H1 (cell line): Measurements from ENCODE around the gene MAP3K1. TPM values are rescaled to one million over a fixed set of nuclear protein-coding genes. Genes with fewer than 3 reads are reported as not detected.

Experiments used
- CHD2 ChIP-seq: IDR thresholded peaks from 2 replicates; pipeline ENCODE4 v1.6.1; 2012; ENCODE audit warnings: low read length, improper control_type of control experiment
- CTBP2 ChIP-seq: IDR thresholded peaks from 2 replicates; pipeline ENCODE4 v1.7.0; 2011; ENCODE audit warnings: borderline replicate concordance, mild to moderate bottlenecking, moderate library complexity, mixed read lengths, low read length; ENCODE audit not compliant: insufficient read depth, insufficient read length
- E2F6 ChIP-seq: IDR thresholded peaks from 2 replicates; pipeline ENCODE4 v1.6.1; 2012; ENCODE audit warnings: inconsistent platforms
- EGR1 ChIP-seq: IDR thresholded peaks from 2 replicates; pipeline ENCODE4 v1.6.1; 2011; ENCODE audit warnings: low read depth, low read length, borderline replicate concordance
- GTF2F1 ChIP-seq: IDR thresholded peaks from 2 replicates; pipeline ENCODE4 v1.6.1; 2012; ENCODE audit warnings: low read depth, low read length, improper control_type of control experiment, borderline replicate concordance
- KDM4A ChIP-seq: IDR thresholded peaks from one replicate; pipeline ENCODE4 v1.7.1; 2012; ENCODE audit warnings: low read depth, mild to moderate bottlenecking, moderate library complexity, low read length, inconsistent platforms; ENCODE audit not compliant: severe bottlenecking
- NANOG ChIP-seq: IDR thresholded peaks from 2 replicates; pipeline ENCODE4 v1.6.1; 2011; ENCODE audit warnings: low read length, low read depth, mild to moderate bottlenecking, inconsistent platforms; ENCODE audit not compliant: insufficient read depth, poor library complexity, severe bottlenecking
- NRF1 ChIP-seq: IDR thresholded peaks from 2 replicates; pipeline ENCODE4 v1.6.1; 2011; ENCODE audit warnings: mild to moderate bottlenecking, low read depth, low read length, improper control_type of control experiment
- PHF8 ChIP-seq: fragments of 200-600 bp; sonication (generic); conservative IDR thresholded peaks from 2 replicates; pipeline ENCODE4 v1.7.1; 2012; ENCODE audit warnings: low read depth, mild to moderate bottlenecking, inconsistent platforms, low read length, moderate library complexity
- POLR2A ChIP-seq, 2 experiments: IDR thresholded peaks; 1 replicate in 1 of 2; 2 replicates in 1 of 2; pipeline ENCODE4 v1.6.1; 2011; ENCODE audit warnings: low read depth in 2 of 2, low read length in 2 of 2, mild to moderate bottlenecking in 2 of 2; ENCODE audit errors: control extremely low read depth in 1 of 2
- RFX5 ChIP-seq: IDR thresholded peaks from 2 replicates; pipeline ENCODE4 v1.6.1; 2011; ENCODE audit warnings: low read depth, low read length, improper control_type of control experiment, borderline replicate concordance
- SIRT6 ChIP-seq: IDR thresholded peaks from one replicate; pipeline ENCODE4 v1.7.1; 2012; ENCODE audit warnings: low read length, inconsistent platforms
- SP1 ChIP-seq: IDR thresholded peaks from 2 replicates; pipeline ENCODE4 v1.6.1; 2011; ENCODE audit warnings: low read depth, low read length
- SP2 ChIP-seq: IDR thresholded peaks from 2 replicates; pipeline ENCODE4 v1.6.1; 2012; ENCODE audit warnings: mild to moderate bottlenecking, low read length, inconsistent platforms
- SRF ChIP-seq: IDR thresholded peaks from 2 replicates; pipeline ENCODE4 v1.6.1; 2011; ENCODE audit warnings: mild to moderate bottlenecking, low read depth, low read length, moderate library complexity
- SUZ12 ChIP-seq: fragments of 200-600 bp; sonication (generic); IDR thresholded peaks from 2 replicates; pipeline ENCODE4 v1.6.1; 2012; ENCODE audit warnings: mild to moderate bottlenecking, inconsistent platforms, low read length, moderate library complexity, mixed read lengths
- polyA plus RNA-seq, 7 experiments: library from polyadenylated mRNA; depleted of rRNA in 3 of 7; stranded (reverse) in 5 of 7; unstranded in 2 of 7; fragments of >200 nt in 5 of 7; fragments of 200-250 nt in 2 of 7; gene quantifications; 1 replicate in 5 of 7; 2 replicates in 1 of 7; 4 replicates in 1 of 7; pipeline versions ENCODE4 v1.2.1 to v1.2.3, GENCODE V29; 2011 to 2013; ENCODE audit warnings: missing spikeins in 2 of 7, mixed read lengths in 2 of 7
- total RNA-seq: library from RNA; stranded (reverse); fragmentation: NEBNext Ultra II Directional; extraction: Animal tissue kit (Norgen Biotek cat#: 25700); gene quantifications from 2 replicates; pipeline ENCODE4 v1.2.1, GENCODE V29; 2021

Gene MAP3K1
- total and polyA plus RNA-seq, 2 of the 8 experiments (the other 6 are each of a cell fraction or from before 2014, with no cell fraction given), result 3.9 to 11.8 TPM

GRCh38 chr5:56909294-56910209, 94.2 kb downstream of the MAP3K1 start, which contains the start of gene SETD9 (continued):
- TF ChIP-seq EGR1 (no peak), RFX5 (no peak), PHF8 (peak; percentile 96), KDM4A (peak; percentile 42), POLR2A (IDR thresholded peaks at IDR 0.05; ENCODE audit: control extremely low read depth in 1 of 2, low read depth in 2 of 2, low read length in 2 of 2) (peak; percentile 89 to 96), CHD2 (no peak), E2F6 (peak; percentile 84), SUZ12 (no peak), SP2 (no peak), SRF (no peak), SIRT6 (no peak), GTF2F1 (peak; percentile 56), SP1 (no peak), NRF1 (0 out of 2 replicates have a peak, but pooled peaks have one; percentile 1), CTBP2 (no peak), NANOG (no peak)
